ENCODE data around the gene GLYATL1. TPM values are rescaled to one million over a fixed set of nuclear protein-coding genes. Genes with fewer than 3 reads are reported as not detected.

Gene GLYATL1
- polyA plus RNA-seq, 1 experiment = 0.49 TPM

DNA sequence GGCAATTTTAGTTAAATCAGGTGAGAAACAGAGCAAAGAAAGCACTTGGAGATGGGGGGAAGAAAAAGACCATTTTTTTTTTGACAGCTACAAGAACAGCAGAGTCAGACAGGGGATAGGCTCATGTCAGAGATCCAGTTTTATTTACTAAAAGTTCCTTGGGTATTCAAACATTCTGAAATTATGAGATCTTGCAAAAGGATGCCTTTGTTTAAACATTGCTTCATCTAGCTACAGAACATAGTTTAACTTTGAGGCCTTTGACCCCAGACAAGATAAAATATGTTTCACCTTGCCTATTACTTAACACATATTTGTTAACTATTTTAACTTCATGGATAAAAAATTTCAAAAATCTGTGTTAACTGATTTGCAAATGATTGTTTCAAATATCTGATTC is 6.4 kb downstream of the GLYATL1 start:
- Histone ChIP-seq H3K27me3 (ENCODE audit: control insufficient read depth, insufficient read depth, low read length) (no peaks in the 10 kb centered on the region), H3K4me3 (ENCODE audit: low read depth, low read length) (no peak overlapping the region), H3K36me3 (ENCODE audit: control insufficient read depth, insufficient read depth, low read length) (no peaks in the 10 kb centered on the region)
- DNase-seq (ENCODE audit: low read depth) = no peak
- ChIA-PET CTCF (interaction anchor here (0.6 to 1.4 kb wide), 4 partner anchors 10 to 369 kb away, joined by 3 to 5 read pairs (median 3); no protein-coding TSS in a partner anchor), POLR2A (no interaction called here)
- TF ChIP-seq, protein P1, sequence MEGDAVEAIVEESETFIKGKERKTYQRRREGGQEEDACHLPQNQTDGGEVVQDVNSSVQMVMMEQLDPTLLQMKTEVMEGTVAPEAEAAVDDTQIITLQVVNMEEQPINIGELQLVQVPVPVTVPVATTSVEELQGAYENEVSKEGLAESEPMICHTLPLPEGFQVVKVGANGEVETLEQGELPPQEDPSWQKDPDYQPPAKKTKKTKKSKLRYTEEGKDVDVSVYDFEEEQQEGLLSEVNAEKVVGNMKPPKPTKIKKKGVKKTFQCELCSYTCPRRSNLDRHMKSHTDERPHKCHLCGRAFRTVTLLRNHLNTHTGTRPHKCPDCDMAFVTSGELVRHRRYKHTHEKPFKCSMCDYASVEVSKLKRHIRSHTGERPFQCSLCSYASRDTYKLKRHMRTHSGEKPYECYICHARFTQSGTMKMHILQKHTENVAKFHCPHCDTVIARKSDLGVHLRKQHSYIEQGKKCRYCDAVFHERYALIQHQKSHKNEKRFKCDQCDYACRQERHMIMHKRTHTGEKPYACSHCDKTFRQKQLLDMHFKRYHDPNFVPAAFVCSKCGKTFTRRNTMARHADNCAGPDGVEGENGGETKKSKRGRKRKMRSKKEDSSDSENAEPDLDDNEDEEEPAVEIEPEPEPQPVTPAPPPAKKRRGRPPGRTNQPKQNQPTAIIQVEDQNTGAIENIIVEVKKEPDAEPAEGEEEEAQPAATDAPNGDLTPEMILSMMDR (IDR thresholded peaks at IDR 0.05; ENCODE audit: insufficient read depth, low read depth, low read length) = no peak

DNA sequence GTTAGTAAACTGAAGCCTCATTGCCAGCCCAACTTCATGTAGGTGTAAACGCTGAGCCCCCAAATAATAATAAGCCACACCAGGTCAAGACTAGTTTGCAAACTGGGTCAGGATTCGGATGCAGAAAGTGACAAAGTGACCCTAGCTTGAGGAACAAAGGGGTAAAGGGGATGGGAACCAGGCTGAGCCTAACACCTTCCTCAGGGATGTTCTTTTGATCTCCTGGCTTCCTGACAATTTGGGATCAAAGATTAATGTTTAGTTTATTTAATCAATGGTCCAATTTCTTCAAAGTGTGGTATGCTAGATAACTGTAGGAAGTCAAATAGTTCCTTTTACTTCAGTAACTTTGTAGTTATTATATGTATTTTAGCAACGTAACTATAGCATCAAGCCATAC is 9.9 kb downstream of the GLYATL1 start:
- Histone ChIP-seq H3K36me3 (ENCODE audit: control insufficient read depth, insufficient read depth, low read length) (no peaks in the 10 kb centered on the region), H3K4me3 (ENCODE audit: low read depth, low read length) (no peak overlapping the region), H3K27me3 (ENCODE audit: control insufficient read depth, insufficient read depth, low read length) (no peaks in the 10 kb centered on the region)
- CTCF ChIA-PET = interaction anchor here (1.0 to 1.6 kb wide), 2 partner anchors 10 to 14 kb away, joined by 4 read pairs; no protein-coding TSS in a partner anchor
- TF ChIP-seq, protein P1 (IDR thresholded peaks at IDR 0.05; ENCODE audit: insufficient read depth, low read depth, low read length) = no peak
- DNase-seq (ENCODE audit: low read depth) = no peak
- POLR2A ChIA-PET = no interaction called here

DNA sequence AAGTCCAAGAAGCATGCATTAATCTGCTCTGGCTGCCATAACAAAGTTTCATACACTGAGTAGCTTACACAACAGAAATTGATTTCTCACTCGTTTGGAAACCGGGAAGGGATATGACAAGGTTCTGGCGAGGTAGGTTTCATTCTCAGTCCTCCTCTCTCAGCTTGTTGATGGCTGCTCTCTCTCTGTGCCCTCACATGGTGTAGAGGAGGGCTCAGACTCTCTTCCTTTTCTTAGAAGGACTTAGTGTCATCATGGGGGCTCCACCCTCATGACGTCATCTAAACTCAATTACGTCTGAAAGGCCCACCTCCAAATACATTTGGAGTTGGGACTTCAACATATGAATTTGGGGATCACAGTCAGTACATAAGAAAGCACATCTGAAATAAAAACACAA is 18.6 kb downstream of the GLYATL1 start:
- no peak for DNase-seq (ENCODE audit: low read depth)
- ChIA-PET CTCF (interaction anchor here (0.6 to 1.6 kb wide), 8 partner anchors 9 to 178 kb away, joined by 3 to 6 read pairs (median 4); no protein-coding TSS in a partner anchor), POLR2A (no interaction called here)
- H3K4me3 ChIP-seq (ENCODE audit: low read depth, low read length) = no peak overlapping the region
- H3K27me3 ChIP-seq (ENCODE audit: control insufficient read depth, insufficient read depth, low read length) = 0 out of 2 replicates have a peak, but pooled peaks cover 2% of the 10 kb centered on the region
- no peaks in the 10 kb centered on the region for H3K36me3 ChIP-seq (ENCODE audit: control insufficient read depth, insufficient read depth, low read length)
- TF ChIP-seq, protein P1 (IDR thresholded peaks at IDR 0.05; ENCODE audit: insufficient read depth, low read depth, low read length) = no peak

DNA sequence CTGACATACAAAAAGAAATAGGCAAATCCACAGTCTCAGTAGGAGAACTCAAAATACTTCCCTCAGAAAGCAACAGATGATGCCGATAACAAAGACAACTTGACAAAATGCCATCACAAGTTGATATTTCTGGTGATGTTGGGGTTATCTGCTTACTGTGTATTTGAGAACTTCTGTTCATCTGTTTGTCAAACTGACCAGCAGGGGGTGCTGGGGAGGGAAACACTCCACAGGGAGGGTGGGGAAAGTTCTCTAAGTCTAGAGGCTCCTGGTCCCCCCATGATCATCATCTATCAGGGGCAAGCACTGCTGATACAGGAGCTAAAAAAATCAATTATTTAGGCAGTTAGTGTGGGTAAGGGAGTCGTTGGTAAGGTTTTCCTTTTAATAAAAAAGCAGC is 19.2 kb downstream of the GLYATL1 start:
- H3K4me3 ChIP-seq (ENCODE audit: low read depth, low read length) = no peak overlapping the region
- no peak for DNase-seq (ENCODE audit: low read depth)
- ChIA-PET CTCF (interaction anchor here (0.6 to 1.6 kb wide), 6 partner anchors 9 to 164 kb away, joined by 3 to 6 read pairs (median 4); no protein-coding TSS in a partner anchor), POLR2A (no interaction called here)
- 0 out of 2 replicates have a peak, but pooled peaks cover 2% of the 10 kb centered on the region for H3K27me3 ChIP-seq (ENCODE audit: control insufficient read depth, insufficient read depth, low read length)
- TF ChIP-seq, protein P1 (IDR thresholded peaks at IDR 0.05; ENCODE audit: insufficient read depth, low read depth, low read length) = peak; percentile 46
- H3K36me3 ChIP-seq (ENCODE audit: control insufficient read depth, insufficient read depth, low read length) = no peaks in the 10 kb centered on the region

DNA sequence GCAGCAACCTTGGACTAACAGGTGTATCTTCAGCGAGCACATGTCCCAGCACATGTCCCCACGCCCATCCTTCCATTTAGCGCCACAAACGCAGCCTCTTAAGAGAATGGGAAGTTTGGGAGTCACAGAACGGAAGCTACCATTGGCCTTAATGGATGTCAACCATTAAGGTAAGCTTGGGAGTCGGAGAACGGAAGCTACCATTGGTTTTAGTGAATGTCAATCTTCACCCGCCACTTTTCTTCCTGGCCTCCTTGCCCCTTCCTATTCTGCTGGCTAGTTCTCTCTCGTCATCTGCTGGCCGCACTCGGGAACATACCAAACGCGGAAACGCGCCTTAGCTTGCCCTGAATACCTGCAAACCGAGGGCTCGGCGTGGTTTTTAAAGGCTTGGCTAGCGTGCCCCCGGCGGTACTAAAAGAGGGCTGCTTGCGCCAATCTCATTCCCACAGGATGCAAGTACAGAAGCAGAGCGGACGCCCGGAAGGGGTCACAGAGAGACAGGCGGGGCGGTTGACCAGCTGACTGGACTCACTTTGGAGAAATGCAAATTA is 24.3 kb downstream of the GLYATL1 start:
- ChIA-PET CTCF (interaction anchor here (0.9 to 1.0 kb wide), 2 partner anchors 14 to 313 kb away, joined by 3 to 4 read pairs; no protein-coding TSS in a partner anchor), POLR2A (no interaction called here)
- DNase-seq (ENCODE audit: low read depth) = peak; percentile 13
- Histone ChIP-seq H3K36me3 (ENCODE audit: control insufficient read depth, insufficient read depth, low read length) (no peaks in the 10 kb centered on the region), H3K4me3 (ENCODE audit: low read depth, low read length) (peak overlapping the region; percentile 20), H3K27me3 (ENCODE audit: control insufficient read depth, insufficient read depth, low read length) (peaks cover 4% of the 10 kb centered on the region; the same call in 1 of the 2 replicates)
- TF ChIP-seq, protein P1 (IDR thresholded peaks at IDR 0.05; ENCODE audit: insufficient read depth, low read depth, low read length) = peak; percentile 57

Data from BJ (cell line).